CD4-positive, alpha-beta memory T cell (primary cell): ENCODE measurements around the gene ELFN1. TPM values are rescaled to one million over a fixed set of nuclear protein-coding genes. Genes with fewer than 3 reads are reported as not detected.

Experiments
- CTCF ChIA-PET: fragments of 350-600 bp; sonication (Branson Sonifier 250); formaldehyde crosslinking; loops from one replicate; lab custom pipeline; 2021; ENCODE audit warnings: inconsistent platforms; ENCODE audit not compliant: partially characterized antibody; lab: Charles Lee
- POLR2A ChIA-PET: fragments of 350-600 bp; sonication (Branson Sonifier 250); formaldehyde crosslinking; loops from one replicate; lab custom pipeline; 2021; ENCODE audit not compliant: partially characterized antibody; lab: Charles Lee
- DNase-seq, 5 donors: peaks; one replicate each; pipeline versions ENCODE4 v3.0.0 to v3.0.0-alpha.2; 2020 to 2022; ENCODE audit warnings: mixed read lengths in 1 of 5
- H3K27ac ChIP-seq: one replicate; pipeline ENCODE4 v1.7.0; 2013; ENCODE audit warnings: low read depth, low read length
- H3K27me3 ChIP-seq: 2 replicates; pipeline ENCODE4 v1.7.0; 2013; ENCODE audit warnings: mild to moderate bottlenecking, low read length, moderate library complexity; ENCODE audit not compliant: insufficient read depth
- H3K36me3 ChIP-seq: 2 replicates; pipeline ENCODE4 v1.7.0; 2013; ENCODE audit warnings: mild to moderate bottlenecking, low read length, moderate library complexity; ENCODE audit not compliant: insufficient read depth
- H3K4me1 ChIP-seq: 2 replicates; pipeline ENCODE4 v1.7.0; 2013; ENCODE audit warnings: mild to moderate bottlenecking, low read length, moderate library complexity; ENCODE audit not compliant: insufficient read depth
- H3K4me3 ChIP-seq, 2 donors: one replicate each; pipeline ENCODE4 v1.7.0; 2013; ENCODE audit warnings: low read length in 2 of 2, mild to moderate bottlenecking in 1 of 2
- H3K9me3 ChIP-seq, 2 donors: one replicate each; pipeline ENCODE4 v1.7.0; 2013; ENCODE audit warnings: low read length in 2 of 2, control low read depth in 1 of 2; ENCODE audit not compliant: control insufficient read depth in 1 of 2
- H3K27ac Mint-ChIP-seq, 7 donors: one replicate each; pipeline ENCODE4 v1.8.0; 2020 to 2021; ENCODE audit warnings: mixed read lengths in 7 of 7, mild to moderate bottlenecking in 6 of 7, inconsistent platforms in 3 of 7, moderate library complexity in 3 of 7
- H3K27me3 Mint-ChIP-seq, 2 donors: one replicate each; pipeline ENCODE4 v1.8.0; 2020 to 2021; ENCODE audit warnings: mixed read lengths in 2 of 2
- H3K36me3 Mint-ChIP-seq, 2 donors: one replicate each; pipeline ENCODE4 v1.8.0; 2020 to 2021; ENCODE audit warnings: mixed read lengths in 2 of 2, inconsistent platforms in 1 of 2, mild to moderate bottlenecking in 1 of 2
- H3K4me1 Mint-ChIP-seq, 4 donors: one replicate each; pipeline ENCODE4 v1.8.0; 2020 to 2021; ENCODE audit warnings: mixed read lengths in 4 of 4, mild to moderate bottlenecking in 1 of 4
- H3K4me3 Mint-ChIP-seq, 8 donors: one replicate each; pipeline ENCODE4 v1.8.0; 2020 to 2021; ENCODE audit warnings: mixed read lengths in 8 of 8, mild to moderate bottlenecking in 7 of 8, moderate library complexity in 6 of 8, inconsistent platforms in 3 of 8
- H3K9me3 Mint-ChIP-seq, 8 donors: one replicate each; pipeline ENCODE4 v1.8.0; 2020 to 2021; ENCODE audit warnings: mixed read lengths in 8 of 8, mild to moderate bottlenecking in 5 of 8, inconsistent platforms in 3 of 8, moderate library complexity in 1 of 8
- intact Hi-C: fragments of 100-400 bp; cut with micrococcal nuclease; formaldehyde crosslinking; loops from one replicate; pipeline ENCODE4 v1.15.1; 2023
- polyA plus RNA-seq, 2 donors: library from polyadenylated mRNA; unstranded; fragments of 300-500 nt; fragmentation: Illumina TruSeq; gene quantifications; one replicate each; pipeline ENCODE4 v1.2.3, GENCODE V29; 2021
- total RNA-seq, 2 experiments: library from RNA; stranded (reverse); gene quantifications; one replicate each; pipeline ENCODE4 v1.2.3, GENCODE V29; 2021

Gene ELFN1
- total and polyA plus RNA-seq, 4 experiments from 2014 or later, result 0.12 TPM; not detected in 3

DNA sequence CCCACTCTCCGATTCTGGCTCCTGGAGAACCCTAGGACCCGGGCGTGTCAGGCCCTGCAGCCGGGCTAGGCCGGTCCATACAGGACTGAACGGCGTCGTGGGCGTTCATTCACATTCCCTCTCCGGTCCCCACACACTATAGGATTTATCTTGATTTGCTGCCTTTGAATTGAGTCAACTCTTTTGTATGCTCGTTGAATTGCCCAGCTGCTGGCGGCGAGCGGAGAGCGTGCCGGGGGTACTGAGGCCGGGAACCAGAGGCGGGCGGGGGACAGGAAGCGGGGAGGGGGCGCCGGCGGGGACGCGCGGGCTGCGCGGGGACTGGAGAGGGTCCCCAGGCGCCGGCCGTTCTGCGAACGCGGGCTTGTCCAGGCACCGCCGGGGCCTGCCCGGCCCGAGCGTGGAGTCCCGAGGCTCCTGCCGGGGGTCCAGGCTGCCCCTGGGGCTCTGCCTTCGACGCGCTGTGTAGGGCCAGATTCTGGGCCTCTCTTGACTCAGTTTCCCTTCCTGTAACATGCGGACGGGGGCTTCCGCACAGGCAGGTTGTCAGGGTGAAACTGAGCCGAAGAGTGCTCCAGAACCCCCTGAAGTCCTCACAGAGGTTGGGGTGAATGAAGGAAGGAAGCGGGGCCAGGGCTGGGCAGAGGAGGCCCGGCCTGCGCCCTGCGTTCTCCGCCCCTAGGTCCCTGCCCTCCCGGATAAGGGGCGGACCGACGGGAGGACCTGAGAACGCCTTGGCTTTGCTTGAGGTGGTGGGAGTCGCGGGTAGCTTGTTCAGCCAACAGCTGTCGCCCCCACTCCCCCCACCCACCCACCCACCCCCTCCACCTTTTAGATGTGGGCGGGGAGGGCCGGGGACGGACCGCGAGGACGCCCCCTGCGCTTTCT, 769 bp upstream of the ELFN1 start:
- intact Hi-C loops, result no loop called here
- Histone ChIP-seq H3K9me3 (no peaks in the 10 kb centered on the region), H3K27me3 (peaks cover 20% of the 10 kb centered on the region), H3K4me1 (peaks cover 13% of the 10 kb centered on the region), H3K36me3 (no peaks in the 10 kb centered on the region), H3K4me3 (no peak overlapping the region), H3K27ac (no peak overlapping the region)
- H3K4me3 Mint-ChIP-seq, result peak overlapping the region in 6 of 8 donors; percentile 14 to 75 (median 52)
- peaks cover 15 to 19% of the 10 kb centered on the region in 2 donors for H3K27me3 Mint-ChIP-seq
- H3K4me1 Mint-ChIP-seq, result peaks cover 2 to 18% (median 6%) of the 10 kb centered on the region in 4 donors
- ChIA-PET POLR2A (no interaction called here), CTCF (no interaction called here)
- H3K27ac Mint-ChIP-seq, result peak overlapping the region in 1 of 7 donors; percentile 30
- no peak for DNase-seq
- H3K9me3 Mint-ChIP-seq, result peaks cover 0 to 3% (median 0%) of the 10 kb centered on the region in 8 donors
- H3K36me3 Mint-ChIP-seq, result no peaks in the 10 kb centered on the region

DNA sequence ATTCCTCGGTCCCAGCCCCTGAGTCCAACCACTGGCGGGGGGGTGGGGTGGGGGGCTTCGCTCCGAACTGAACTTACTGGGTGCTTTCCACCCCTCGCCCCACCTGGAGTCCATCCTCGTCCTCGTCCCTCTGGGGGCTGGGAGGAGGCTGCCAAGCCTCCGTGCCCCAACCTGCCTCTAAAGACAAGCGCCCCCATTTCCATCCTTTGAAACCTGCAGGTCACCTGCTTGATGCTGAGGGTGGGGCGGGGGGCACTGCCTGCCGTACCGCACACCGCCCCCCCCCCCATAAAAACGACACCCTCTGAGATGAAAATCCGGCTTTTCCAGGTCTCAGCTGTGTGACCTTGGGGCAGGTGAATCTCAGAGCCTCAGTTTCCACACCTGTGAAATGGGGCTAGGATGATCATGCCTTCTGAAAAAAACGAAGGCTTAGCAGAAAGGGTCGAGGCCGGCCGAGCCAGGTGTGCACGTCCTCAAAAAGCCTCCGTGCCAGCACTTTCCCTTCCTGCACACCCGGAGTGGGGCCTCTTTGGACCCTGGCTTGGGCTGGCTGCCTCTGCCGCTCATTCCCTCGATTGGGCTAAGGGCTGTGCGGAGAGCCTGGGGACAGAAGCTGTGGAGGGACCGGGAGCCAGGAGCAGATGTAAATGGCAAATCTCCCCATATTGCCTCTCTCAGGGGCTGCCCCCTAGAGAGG, 967 bp downstream of the ELFN1 start:
- H3K4me1 ChIP-seq, result peaks cover 13% of the 10 kb centered on the region
- ChIA-PET CTCF (no interaction called here), POLR2A (no interaction called here)
- peak overlapping the region in 5 of 8 donors; percentile 30 to 41 (median 38) for H3K4me3 Mint-ChIP-seq
- no peak for DNase-seq
- H3K36me3 Mint-ChIP-seq, result no peaks in the 10 kb centered on the region
- H3K4me1 Mint-ChIP-seq, result peaks cover 2 to 18% (median 6%) of the 10 kb centered on the region in 4 donors
- peaks cover 16 to 19% of the 10 kb centered on the region in 2 donors for H3K27me3 Mint-ChIP-seq
- peaks cover 20% of the 10 kb centered on the region for H3K27me3 ChIP-seq
- H3K9me3 Mint-ChIP-seq, result peaks cover 0 to 3% (median 0%) of the 10 kb centered on the region in 8 donors
- H3K36me3 ChIP-seq, result no peaks in the 10 kb centered on the region
- H3K9me3 ChIP-seq, result no peaks in the 10 kb centered on the region
- no peak overlapping the region for H3K27ac ChIP-seq
- no peak overlapping the region for H3K4me3 ChIP-seq
- intact Hi-C loops, result no loop called here
- H3K27ac Mint-ChIP-seq, result no peak overlapping the region

DNA sequence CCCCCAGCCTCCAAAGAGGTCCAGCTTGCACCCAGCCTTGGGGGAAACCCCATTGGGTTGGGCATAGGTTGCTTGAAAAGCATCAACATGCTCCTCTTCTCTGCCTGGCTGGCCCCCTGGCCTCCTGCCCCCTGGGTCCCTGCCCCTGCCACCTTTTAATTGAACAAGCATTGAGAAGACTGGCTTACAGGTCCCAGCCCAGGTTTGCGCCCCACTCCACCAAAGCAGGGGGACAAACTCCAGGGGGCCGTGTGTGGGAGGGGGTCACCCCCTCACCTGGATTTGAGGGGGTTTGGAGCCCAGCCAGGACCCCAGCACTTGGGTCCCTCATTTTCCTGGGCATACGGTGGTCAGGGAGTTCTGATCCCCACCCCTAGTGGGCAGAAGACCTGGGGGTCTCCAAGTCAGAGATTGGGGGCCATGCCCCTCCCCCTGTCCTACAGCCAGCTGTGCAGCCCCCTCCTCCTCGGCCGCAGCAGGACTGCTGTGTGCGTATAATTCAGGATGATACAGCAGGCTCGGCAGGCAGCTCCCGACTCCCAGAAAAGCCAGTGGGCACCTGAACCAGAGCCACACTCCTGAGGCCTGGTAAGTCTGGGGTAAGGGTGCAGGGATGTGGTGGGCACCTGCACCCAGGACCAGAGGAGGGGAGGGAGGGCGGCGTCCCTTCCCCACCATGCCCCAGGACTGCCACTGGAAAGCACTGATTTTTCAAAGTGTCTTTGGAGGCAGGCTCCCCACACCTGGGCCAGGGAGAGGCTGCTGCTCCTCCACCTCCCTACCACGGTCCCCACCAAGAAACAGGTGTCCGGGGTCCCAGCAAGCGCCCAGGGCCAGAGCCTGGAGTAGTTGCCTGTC, 1.7 kb downstream of the ELFN1 start:
- peaks cover 17 to 19% of the 10 kb centered on the region in 2 donors for H3K27me3 Mint-ChIP-seq
- H3K4me1 Mint-ChIP-seq, result peaks cover 2 to 18% (median 6%) of the 10 kb centered on the region in 4 donors
- POLR2A ChIA-PET, result no interaction called here
- Histone ChIP-seq H3K27ac (no peak overlapping the region), H3K9me3 (no peaks in the 10 kb centered on the region), H3K4me3 (no peak overlapping the region), H3K4me1 (peaks cover 9% of the 10 kb centered on the region), H3K36me3 (no peaks in the 10 kb centered on the region), H3K27me3 (peaks cover 20% of the 10 kb centered on the region)
- H3K4me3 Mint-ChIP-seq, result peak overlapping the region in 1 of 8 donors; percentile 15
- CTCF ChIA-PET, result no interaction called here
- no peak for DNase-seq
- H3K27ac Mint-ChIP-seq, result peak overlapping the region in 1 of 7 donors; percentile 18
- peaks cover 0 to 3% (median 0%) of the 10 kb centered on the region in 8 donors for H3K9me3 Mint-ChIP-seq
- intact Hi-C loops, result no loop called here
- H3K36me3 Mint-ChIP-seq, result no peaks in the 10 kb centered on the region

DNA sequence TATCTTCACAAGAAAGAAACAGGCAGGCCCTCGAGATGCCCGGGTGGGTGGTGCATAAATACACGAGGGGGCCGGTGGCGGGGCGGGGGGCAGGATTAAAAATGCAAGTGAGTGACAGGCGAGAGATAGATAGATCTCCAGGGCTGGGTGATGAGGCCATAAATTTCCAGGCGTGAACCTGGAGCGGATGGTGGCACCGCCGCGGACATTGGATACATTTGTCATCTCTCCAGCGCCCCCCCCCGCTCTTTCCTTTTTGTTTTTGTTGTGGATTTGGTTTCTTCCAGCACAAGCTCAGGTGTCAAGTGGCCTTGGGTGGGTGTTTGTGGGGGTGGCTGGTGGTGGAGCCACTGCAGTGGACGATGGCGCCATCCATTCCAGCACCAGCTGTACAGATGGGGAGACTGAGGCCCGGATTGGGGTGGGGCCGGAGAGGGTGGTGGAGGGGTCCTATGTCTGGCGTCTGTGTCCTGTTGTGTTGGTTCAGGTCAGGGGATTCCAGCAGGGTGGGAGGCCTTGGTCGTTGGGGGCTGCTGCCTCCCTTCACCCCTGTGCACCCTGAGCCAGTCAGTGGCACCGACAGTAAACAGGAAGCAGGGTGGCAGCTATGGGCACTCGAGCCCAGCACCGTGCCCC, 2.9 kb downstream of the ELFN1 start:
- Histone ChIP-seq H3K4me1 (peaks cover 4% of the 10 kb centered on the region), H3K9me3 (no peaks in the 10 kb centered on the region), H3K36me3 (no peaks in the 10 kb centered on the region), H3K27ac (no peak overlapping the region), H3K4me3 (no peak overlapping the region), H3K27me3 (peaks cover 20% of the 10 kb centered on the region)
- Mint-ChIP-seq H3K9me3 (peaks cover 0 to 3% (median 0%) of the 10 kb centered on the region in 8 donors), H3K4me1 (peaks cover 2 to 13% (median 4%) of the 10 kb centered on the region in 4 donors), H3K27ac (no peak overlapping the region), H3K27me3 (peaks cover 16 to 17% of the 10 kb centered on the region in 2 donors), H3K4me3 (peak overlapping the region in 1 of 8 donors; percentile 17), H3K36me3 (no peaks in the 10 kb centered on the region)
- intact Hi-C loops, result no loop called here
- no peak for DNase-seq
- ChIA-PET CTCF (no interaction called here), POLR2A (no interaction called here)

DNA sequence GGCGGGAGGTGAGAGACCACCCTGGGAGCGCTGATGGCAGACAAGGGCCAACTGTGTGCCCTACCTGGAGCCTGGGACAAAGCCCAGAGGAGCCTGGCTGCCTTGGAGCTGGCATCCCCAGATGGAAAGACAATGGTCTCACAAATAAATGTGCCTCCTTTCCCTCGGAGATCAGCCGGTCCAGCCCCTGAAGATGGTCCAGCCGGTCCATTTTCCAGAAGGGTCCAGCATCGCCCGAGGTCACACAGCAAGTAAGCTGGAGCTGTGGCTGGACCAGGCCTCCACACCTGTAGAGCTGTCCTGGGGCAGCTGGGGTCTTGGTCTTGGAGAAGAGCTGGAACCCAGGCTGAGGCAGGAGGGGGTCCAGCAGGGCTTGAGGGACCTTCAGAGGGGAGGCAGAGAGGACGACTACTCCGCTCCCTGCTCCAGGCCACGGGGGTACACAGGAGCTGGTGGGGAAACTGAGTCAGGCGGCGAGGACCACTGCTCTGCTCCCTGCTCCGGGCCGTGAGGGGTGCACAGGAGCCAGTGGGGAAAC, 3.6 kb downstream of the ELFN1 start:
- Mint-ChIP-seq H3K4me1 (peaks cover 2 to 7% (median 4%) of the 10 kb centered on the region in 4 donors), H3K27ac (no peak overlapping the region), H3K4me3 (no peak overlapping the region), H3K27me3 (peaks cover 12 to 15% of the 10 kb centered on the region in 2 donors), H3K36me3 (no peaks in the 10 kb centered on the region), H3K9me3 (peaks cover 0 to 3% (median 0%) of the 10 kb centered on the region in 8 donors)
- Histone ChIP-seq H3K36me3 (no peaks in the 10 kb centered on the region), H3K9me3 (no peaks in the 10 kb centered on the region), H3K4me3 (no peak overlapping the region), H3K4me1 (no peaks in the 10 kb centered on the region), H3K27me3 (peaks cover 13% of the 10 kb centered on the region), H3K27ac (no peak overlapping the region)
- intact Hi-C loops, result no loop called here
- CTCF ChIA-PET, result no interaction called here
- POLR2A ChIA-PET, result no interaction called here
- DNase-seq, result no peak

DNA sequence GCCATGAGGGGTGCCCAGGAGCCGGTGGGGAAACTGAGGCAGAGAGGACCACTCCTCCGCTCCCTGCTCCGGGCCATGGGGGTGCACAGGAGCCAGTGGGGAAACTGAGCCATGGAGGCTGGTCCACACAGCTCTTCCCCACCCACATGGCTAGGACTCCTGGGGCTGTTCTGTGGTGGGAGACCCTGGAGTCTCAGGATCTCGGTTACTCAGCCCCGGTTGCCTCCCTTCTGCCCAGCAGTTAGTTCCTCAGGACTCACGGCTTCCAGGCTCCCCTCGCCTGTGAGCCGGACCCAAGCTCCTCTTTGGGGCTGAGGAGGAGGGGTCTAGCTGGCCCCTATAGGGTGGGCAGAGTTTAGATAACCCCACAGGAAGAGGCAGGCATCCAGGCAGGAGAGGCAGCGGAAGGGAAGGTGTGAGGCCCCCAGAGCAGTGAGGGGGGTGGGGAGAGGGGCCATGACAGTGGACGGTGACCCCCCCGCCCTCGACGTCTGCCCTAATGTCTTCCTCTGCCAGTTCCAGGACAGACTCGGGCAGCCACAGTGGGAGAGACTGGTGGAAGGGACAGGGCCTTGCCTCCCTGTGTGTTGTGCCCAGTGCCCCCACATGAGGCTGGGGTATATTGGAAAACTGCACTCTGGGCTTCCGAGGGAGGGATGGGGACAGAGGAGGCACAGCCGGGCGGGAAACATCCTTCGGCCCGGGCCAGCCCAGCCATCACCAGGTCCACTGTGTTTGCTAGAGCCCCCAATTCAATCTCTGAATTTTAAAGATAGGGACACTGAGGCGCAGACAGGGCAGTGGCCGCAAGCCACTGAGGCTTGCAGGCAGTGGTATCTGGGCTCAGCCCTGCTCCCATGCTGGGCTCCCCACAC, 4.3 kb downstream of the ELFN1 start:
- DNase-seq, result no peak
- Mint-ChIP-seq H3K27me3 (peaks cover 8 to 13% of the 10 kb centered on the region in 2 donors), H3K36me3 (no peaks in the 10 kb centered on the region), H3K27ac (no peak overlapping the region), H3K9me3 (peaks cover 0 to 2% (median 0%) of the 10 kb centered on the region in 8 donors), H3K4me1 (no peaks in the 10 kb centered on the region), H3K4me3 (no peak overlapping the region)
- H3K27me3 ChIP-seq, result peaks cover 10% of the 10 kb centered on the region
- H3K36me3 ChIP-seq, result no peaks in the 10 kb centered on the region
- POLR2A ChIA-PET, result no interaction called here
- H3K9me3 ChIP-seq, result no peaks in the 10 kb centered on the region
- no peak overlapping the region for H3K4me3 ChIP-seq
- intact Hi-C loops, result no loop called here
- CTCF ChIA-PET, result no interaction called here
- no peaks in the 10 kb centered on the region for H3K4me1 ChIP-seq
- no peak overlapping the region for H3K27ac ChIP-seq
